GM12874 (cell line): ENCODE data around the gene MAST4.

Experiments
- TF ChIP-seq, protein P1 (sequence below): IDR thresholded peaks from 2 replicates; pipeline ENCODE4 v1.5.1; 2011; ENCODE audit warnings: low read depth, mild to moderate bottlenecking, control low read depth, low read length, moderate library complexity; ENCODE audit not compliant: insufficient read depth

The MAST4 gene

DNA sequence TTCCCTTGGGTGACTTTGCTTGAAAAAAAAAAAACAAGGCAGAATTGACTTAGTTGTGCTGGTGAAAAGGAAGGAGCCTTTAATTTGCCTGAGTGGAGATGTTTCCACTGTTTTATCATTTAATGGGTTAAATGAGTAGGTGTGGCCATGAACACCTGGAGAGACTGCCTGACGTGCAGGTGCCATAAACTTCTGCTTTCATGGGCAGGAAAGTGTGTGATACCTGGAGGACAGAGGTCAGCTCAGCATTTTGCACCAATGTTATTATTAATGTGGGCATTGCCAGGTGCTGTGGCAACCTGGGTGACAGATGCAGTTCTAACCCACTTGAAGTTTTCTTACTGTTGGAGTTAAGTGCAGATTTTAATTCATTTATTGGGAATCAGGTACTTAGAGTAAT lies 455.0 kb downstream of the MAST4 start:
- TF ChIP-seq, protein P1, sequence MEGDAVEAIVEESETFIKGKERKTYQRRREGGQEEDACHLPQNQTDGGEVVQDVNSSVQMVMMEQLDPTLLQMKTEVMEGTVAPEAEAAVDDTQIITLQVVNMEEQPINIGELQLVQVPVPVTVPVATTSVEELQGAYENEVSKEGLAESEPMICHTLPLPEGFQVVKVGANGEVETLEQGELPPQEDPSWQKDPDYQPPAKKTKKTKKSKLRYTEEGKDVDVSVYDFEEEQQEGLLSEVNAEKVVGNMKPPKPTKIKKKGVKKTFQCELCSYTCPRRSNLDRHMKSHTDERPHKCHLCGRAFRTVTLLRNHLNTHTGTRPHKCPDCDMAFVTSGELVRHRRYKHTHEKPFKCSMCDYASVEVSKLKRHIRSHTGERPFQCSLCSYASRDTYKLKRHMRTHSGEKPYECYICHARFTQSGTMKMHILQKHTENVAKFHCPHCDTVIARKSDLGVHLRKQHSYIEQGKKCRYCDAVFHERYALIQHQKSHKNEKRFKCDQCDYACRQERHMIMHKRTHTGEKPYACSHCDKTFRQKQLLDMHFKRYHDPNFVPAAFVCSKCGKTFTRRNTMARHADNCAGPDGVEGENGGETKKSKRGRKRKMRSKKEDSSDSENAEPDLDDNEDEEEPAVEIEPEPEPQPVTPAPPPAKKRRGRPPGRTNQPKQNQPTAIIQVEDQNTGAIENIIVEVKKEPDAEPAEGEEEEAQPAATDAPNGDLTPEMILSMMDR: no peak

DNA sequence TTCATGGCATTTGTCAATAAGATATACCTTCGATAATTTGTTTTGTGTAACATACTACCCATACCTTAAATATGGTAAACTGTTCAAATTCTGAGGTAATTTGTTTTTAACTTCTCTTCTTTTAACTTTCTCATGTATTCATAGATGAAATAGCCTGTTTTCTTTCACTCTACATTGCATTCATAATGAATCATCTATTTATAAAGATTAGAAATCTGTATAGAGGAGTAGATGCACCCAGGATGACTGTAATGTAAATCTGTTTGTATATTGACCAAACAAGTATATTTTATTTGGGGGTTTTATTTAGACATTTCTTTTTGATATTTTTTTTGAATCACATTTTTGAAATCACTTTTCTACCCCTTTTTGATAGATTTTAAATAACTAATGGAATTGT lies 455.8 kb downstream of the MAST4 start:
- TF ChIP-seq, protein P1: no peak

DNA sequence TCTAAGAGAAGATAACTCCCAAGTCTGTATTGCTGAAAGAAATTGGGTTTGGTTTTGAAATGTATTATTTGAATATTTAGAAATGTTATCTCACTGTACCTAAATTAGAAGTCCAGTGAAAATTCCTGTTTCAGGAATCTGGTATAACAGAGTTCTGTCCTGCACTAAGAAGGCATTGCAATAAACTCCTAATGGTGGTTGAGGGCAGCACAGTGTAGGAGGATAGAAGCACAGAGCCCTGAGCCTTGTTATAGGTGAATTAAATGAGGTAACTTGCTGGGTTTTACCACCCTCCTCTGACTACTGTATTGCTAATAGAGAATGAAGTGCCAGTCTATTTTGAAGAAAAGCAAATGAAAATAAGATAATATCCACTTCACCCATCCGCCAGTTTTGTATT lies 457.0 kb downstream of the MAST4 start:
- TF ChIP-seq, protein P1: no peak

DNA sequence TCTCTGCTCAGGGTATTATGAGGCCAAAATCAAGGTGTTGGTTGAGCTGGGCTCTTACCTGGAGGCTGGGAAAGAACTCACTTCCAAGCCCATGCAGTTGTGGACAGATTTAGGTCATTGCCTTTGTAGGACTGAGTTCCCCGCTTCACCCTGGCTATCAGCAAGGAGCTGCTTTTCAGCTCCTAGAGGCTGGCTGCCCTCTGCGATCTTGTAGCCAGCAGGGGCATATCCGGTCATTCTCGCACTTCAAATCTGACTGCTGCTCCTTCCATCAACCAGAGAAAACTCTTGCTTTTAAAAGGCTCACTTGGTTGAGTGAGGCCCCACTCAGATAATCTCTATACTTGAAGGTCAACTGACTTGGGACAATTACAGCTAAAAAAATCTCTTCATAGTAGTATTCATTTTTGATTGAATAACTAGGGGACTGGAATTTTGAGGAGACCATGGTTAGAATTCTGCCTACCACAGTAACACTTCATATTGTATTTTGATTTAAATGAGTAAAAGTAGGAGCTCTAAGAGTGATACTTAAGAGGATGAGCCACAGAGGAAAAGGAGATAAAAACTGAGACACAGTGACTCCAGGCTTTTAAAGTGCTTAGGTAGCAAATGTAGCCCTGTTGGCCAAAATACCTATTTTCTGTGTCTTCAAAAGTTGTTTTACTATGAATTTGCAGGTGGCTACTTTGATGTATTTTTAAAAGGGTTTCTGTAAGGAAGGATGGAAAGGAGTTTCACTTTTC lies 463.0 kb downstream of the MAST4 start:
- TF ChIP-seq, protein P1: no peak

DNA sequence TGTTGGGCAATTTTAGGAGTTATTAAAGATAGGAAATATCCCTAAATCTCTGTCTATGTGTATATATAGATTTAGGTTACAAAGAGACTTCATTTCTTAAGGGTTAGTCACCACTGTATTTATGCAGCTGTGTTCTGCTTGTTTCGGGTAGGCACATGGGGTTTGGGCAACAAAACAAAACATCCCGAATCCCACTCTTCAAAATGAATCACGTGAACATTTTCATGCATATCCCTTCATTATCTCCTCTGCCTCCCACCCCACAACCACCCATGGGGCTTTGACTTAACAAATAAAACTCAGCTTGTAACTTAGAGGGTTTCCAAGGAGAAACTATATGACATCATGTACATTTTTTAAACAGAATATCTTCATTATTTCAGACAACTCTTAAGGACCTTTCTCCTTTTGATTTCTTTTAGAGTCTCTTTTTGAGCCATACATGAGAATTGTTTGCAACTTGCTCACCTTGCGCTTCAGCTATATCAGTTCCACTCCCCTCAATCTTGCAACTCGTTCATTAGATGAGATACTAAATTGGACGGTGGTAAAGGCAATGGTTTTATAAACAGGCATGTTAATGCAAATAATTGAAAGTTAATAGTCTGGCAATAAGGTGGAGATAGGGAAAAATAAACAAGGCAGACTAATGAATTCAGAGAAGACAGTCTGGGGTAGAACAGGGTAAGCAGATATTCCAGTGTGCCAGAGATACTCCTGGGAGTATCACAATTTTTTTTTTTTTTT lies 463.7 kb downstream of the MAST4 start:
- TF ChIP-seq, protein P1: no peak

DNA sequence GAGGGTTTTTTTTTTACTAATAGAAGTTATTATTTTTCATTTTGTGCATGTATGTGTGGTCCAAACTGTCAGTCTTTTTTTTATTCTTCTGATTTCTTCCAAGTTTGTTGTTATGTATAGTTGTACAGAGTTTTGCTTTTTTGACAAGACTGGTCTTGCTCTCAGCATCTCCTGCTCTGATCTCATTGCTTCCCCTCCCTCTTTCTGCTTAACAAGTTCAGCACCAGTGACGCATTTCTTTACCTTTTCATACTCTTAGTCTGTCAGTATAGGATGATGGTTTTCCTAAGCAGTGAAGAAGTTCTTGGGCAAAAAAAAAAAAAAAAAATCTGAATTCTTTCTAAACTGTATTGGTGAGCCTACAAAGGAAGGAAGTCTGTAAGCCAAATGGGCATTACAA lies 465.3 kb downstream of the MAST4 start:
- TF ChIP-seq, protein P1: no peak

DNA sequence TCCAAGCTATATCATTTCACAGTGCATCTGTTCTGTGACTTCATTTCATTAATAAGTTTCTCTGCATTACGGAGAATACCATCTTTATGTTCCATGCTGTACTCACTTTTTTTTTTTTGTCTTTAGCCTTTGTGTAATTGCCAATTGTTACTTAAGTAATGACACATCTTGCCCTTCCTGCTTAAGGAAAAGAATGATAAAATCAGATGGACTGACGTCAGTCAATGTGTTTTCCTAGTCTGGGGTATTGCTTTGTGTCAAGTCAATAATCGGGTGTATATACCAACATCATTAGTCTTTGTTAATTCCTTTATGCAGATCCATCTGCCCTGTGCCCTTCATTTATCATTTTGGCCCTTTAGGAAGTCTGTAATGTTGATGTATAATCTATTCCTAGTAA lies 466.9 kb downstream of the MAST4 start:
- TF ChIP-seq, protein P1: no peak
